GM19455 (cell line): Measurements from ENCODE around the gene CTAGE9.
"Not testable (repeated sequence)": the region's sequence is repeated elsewhere in the genome, so short reads cannot be mapped to it uniquely, and the experiment has no call there.

Source experiments
- ATAC-seq: cut with Tn5 transposase; IDR thresholded peaks from one replicate; pipeline ENCODE4 v1.9.1; 2021; ENCODE audit not compliant: unreplicated experiment

The CTAGE9 gene

GRCh38 chr6:131728296-131728939 is 17.6 kb upstream of the CTAGE9 start:
- ATAC-seq = no peak

DNA sequence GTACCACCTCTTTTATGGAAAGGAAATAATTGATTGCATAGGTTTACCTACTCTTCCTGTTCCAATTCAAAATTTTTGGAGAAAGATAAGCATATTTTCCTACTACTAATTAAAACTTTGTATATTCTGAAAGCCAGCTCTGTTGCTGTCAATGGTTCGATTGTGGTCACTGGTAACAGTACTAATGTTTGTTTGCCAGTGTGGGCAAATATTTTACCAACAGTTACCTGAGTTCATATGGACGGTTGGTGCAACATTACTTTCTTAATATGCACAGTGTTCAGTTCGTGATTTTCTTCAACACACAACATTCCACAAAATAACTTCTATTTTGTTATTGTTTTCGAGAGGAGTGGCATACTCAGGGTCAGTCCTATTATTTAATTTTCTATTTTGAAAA is 17.1 kb upstream of the CTAGE9 start:
- ATAC-seq = no peak

DNA sequence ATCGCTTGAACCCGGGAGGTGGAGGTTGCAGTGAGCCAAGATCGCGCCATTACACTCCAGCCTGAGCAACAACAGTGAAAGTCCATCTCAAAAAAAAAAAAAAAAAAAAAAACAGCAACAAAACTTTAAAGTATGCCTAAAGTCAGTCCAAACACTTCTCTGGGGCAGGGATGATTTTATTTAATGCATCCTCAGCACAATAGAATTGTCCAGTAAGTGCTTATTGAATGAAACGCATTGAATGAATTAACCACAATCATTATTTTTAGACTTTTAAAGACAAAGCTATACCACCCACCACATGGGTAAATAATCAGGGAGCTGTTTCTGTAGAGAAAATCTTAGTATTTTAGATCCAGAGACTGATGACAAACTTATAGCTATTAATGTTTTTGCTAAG is 16.6 kb upstream of the CTAGE9 start:
- ATAC-seq = no peak

- ATAC-seq = no peak
Measured at GRCh38 chr6:131724114-131724513, 13.3 kb upstream of the CTAGE9 start.

DNA sequence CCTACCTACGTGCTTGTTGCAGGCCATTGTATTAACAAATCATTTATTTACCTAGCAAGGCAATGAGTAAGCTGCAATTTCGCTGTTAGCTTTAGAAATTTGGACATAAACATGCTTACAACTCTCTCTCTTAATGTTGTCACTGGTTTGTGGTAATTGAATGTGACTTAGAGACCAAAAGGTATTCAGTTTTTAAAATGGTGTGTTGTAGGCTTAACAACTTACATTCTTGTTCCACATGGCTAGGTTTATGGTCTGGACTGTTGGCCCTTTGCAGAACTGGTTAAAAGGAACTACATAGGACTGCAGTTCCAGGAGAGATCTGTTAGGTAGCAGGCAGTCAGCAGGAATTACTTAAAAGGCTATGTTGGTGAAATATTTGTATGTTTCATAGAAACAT is 10.3 kb upstream of the CTAGE9 start:
- no peak for ATAC-seq

DNA sequence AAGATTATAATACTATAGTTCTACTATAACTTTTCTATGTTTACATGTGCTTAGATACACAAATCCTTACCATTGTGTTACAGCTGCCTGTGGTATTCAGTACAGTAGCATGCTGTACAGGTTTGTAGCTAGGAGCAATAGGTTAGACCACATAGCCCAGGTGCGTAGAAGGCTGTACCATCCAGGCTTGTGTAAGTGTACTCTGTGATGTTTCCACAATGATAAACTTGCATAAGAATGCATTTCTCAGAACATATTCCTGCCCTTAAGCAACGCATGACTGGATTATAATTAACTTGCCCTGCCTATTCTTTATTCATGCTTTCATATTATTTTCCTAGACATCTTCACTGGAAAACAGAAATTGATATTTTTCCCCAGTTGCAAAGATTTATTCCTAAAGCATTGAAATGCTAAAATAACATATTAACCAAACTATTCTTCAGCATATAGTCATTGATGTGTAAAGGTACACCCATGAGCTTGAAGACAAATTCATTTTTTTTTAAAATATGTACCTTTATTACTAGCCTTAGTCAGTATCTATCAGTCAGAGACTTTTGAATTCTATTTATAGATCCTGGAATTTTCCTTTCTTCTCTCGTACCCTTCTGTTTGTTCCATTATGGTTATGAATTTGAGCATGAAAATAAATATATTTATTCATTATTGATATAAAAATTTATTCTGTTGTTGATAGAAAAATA is 7.2 kb upstream of the CTAGE9 start:
- no peak for ATAC-seq

- ATAC-seq = peak; percentile 69
Measured at GRCh38 chr6:131715567-131715966, 4.8 kb upstream of the CTAGE9 start.

DNA sequence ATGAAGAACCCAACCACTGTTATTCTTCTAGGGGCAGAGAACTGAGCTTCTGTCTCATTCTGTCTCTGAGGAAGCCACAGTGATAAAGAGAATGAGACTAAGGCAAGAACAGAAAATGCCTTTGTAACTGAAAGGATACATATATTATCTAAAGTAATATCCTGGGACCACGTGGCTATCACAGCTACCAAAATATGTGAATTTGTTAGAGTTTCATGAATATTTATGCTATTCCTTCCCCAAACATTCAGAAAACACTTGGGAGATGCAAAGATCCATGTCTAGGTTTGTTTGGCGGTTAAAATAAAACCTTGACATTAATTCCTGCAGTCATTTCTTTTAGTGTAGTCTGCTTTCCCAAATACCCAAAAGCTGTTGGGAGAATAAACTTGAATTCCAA is 6.9 kb downstream of the CTAGE9 start:
- not testable (repeated sequence) for ATAC-seq

GRCh38 chr6:131700851-131701250 is 10.0 kb downstream of the CTAGE9 start:
- not testable (repeated sequence) for ATAC-seq

- ATAC-seq = no peak
Measured at GRCh38 chr6:131696956-131697355, 13.9 kb downstream of the CTAGE9 start.

GRCh38 chr6:131694832-131695426 is 15.9 kb downstream of the CTAGE9 start:
- ATAC-seq = peak; percentile 69

GRCh38 chr6:131693384-131693783 is 17.4 kb downstream of the CTAGE9 start:
- ATAC-seq = no peak

DNA sequence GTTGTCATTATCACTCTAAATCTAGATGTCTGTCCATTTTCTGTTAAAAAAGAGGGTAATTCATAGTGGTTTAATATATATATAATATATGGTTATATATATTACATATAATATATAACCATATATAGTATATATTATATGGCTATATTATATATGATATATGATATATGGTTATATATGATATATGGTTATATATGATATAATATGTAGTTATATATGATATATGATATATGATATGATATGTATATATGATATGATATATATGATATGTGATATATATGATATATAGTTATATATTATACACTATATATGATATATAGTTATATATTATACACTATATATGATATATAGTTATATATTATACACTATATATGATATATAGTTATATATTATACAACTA is 18.2 kb downstream of the CTAGE9 start:
- no peak for ATAC-seq

GRCh38 chr6:131692031-131692430 is 18.8 kb downstream of the CTAGE9 start:
- no peak for ATAC-seq

GRCh38 chr6:131688286-131688685 is 22.5 kb downstream of the CTAGE9 start:
- peak; percentile 68 for ATAC-seq

DNA sequence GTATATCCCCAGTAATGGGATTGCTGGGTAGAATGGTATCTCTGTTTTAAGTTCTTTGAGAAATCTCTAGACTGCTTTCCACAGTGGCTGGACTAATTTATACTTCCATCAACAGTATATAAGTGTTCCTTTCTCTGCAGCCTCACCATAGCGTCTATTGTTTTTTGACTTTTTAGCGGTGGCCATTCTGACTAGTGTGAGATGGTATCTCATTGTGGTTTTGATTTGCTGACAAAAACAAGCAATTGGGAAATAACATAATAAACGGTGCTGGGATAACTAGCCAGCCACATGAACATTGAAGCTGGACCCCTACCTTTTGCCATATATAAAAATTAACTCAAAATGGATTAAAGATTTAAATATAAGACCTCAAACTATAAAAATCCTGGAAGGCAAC is 23.8 kb downstream of the CTAGE9 start:
- no peak for ATAC-seq

DNA sequence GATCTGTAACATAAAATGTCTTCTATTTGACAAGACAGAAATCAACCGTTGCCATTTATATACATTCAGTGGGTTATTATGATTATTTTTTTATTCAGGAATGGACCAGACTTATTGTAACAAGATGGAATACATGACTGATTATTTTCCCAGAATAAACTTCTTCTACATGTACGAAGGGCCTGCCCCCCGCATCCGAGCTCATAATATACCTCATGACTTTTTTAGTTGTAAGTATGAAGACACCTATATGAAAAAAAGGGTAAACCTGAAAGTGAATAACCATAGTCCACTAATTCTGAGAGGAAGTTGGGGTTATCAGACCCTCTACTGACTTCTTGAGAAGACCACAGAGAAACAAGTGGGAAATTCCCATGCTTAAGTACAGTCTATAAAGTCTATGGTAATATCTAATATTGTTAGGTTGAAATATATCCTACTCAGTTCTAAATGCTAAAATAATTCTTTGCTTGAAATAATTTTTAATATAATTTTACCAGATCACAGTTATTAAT is 25.5 kb downstream of the CTAGE9 start:
- ATAC-seq = peak; percentile 59

GRCh38 chr6:131683479-131683878 is 27.3 kb downstream of the CTAGE9 start:
- ATAC-seq = peak; percentile 78

GRCh38 chr6:131682442-131682841 is 28.4 kb downstream of the CTAGE9 start:
- ATAC-seq = no peak

- ATAC-seq = no peak
Measured at GRCh38 chr6:131681585-131681984, 29.2 kb downstream of the CTAGE9 start.

- no peak for ATAC-seq
Measured at GRCh38 chr6:131680868-131681267, 29.9 kb downstream of the CTAGE9 start.

- no peak for ATAC-seq
Measured at GRCh38 chr6:131678442-131678841, 32.4 kb downstream of the CTAGE9 start.
